HK-2 (cell line): ENCODE results near the gene TUBB1.
A peak's percentile ranks its signal among the peaks of the same experiment; 100 is the strongest.
"Not testable (repeated sequence)": the region's sequence is repeated elsewhere in the genome, so short reads cannot be mapped to it uniquely, and the experiment has no call there.

Experiments used
- DNase-seq: peaks from one replicate; pipeline ENCODE4 v3.0.0-alpha.2; 2018; ENCODE audit not compliant: unreplicated experiment

The TUBB1 gene

DNA sequence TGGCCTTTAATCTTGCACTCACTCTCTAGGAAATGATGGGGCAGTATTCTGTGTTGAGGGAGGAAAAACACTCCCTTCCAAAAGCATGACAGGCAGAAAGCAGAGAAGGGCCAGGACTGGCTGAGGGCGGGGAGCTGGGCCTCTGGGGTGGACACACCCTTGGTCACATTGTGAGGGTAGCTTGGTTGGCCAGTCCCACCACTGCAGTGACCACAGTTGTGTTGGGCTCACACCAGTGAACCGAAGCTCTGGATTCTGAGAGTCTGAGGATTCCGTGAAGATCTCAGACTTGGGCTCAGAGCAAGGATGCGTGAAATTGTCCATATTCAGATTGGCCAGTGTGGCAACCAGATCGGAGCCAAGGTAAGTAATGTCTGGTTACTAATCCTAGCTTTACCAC, at the start of gene TUBB1:
TSS of gene TUBB1 (plus strand) at position 213 of the 400 bp plus-strand sequence. CDS start at position 307, 94 bp downstream.
- DNase-seq: no peak

- no peak for DNase-seq
Measured at GRCh38 chr20:58969439-58969838, 49.8 kb upstream of the TUBB1 start.

DNA sequence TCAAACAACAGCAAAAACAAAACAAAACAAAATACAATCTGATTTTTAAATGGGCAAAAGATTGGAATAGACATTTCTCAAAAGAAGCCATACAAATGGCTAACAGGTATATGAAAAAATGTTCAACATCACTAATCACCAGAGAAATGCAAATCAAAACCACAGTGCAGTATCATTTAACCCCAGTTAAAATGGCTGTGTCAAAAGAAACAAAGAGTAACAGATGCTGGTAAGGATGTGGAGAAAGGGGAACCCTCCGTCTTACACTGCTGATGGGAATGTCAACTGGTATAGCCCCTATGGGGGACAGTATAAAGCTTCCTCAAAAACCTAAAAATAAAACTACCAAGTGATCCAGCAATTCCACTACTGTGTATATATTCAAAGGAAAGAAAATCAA, 49.1 kb upstream of the TUBB1 start:
- no peak for DNase-seq

- no peak for DNase-seq
Measured at GRCh38 chr20:58971429-58971828, 47.8 kb upstream of the TUBB1 start.

DNA sequence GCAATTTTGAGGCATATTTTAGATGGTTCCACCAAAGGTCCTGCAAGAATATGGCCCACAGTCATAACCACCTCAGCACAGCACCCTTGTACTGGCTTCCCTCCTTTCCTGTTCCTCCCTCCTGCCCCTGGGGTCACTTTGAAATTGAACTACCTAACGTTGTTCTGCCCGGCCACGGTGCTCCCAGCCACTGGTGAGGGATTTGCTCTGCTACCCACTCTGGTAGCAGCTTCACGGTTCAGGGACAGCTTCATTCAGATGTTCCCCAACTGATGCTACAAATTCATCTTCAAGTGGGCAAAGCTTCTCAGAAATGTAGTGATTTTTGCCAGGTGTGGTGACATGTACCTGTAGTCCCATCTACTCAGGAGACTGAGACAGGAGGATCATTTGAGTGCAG, 46.0 kb upstream of the TUBB1 start:
- no peak for DNase-seq

DNA sequence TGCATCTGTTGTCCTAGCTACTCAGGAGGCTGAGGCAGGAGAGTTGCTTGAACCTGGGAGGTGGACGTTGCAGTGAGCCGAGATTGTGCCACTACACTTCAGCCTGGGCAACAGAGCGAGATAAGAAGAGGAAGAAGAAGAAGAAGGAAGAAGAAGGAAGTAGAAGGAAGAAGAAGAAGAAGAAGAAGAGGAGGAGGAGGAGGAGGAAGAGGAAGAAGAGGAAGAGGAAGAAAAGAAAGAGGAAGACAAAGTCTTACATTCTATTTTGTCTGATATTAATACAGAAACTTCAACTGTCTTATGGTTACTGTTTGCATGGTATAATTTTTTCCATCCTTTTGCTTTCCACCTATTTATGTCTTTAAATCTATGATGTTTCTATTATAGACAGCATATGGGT, 45.4 kb upstream of the TUBB1 start:
- no peak for DNase-seq

GRCh38 chr20:58975353-58975752, 43.9 kb upstream of the TUBB1 start:
- no peak for DNase-seq

- DNase-seq: no peak
Measured at GRCh38 chr20:58976061-58976730, 43.0 kb upstream of the TUBB1 start.

DNA sequence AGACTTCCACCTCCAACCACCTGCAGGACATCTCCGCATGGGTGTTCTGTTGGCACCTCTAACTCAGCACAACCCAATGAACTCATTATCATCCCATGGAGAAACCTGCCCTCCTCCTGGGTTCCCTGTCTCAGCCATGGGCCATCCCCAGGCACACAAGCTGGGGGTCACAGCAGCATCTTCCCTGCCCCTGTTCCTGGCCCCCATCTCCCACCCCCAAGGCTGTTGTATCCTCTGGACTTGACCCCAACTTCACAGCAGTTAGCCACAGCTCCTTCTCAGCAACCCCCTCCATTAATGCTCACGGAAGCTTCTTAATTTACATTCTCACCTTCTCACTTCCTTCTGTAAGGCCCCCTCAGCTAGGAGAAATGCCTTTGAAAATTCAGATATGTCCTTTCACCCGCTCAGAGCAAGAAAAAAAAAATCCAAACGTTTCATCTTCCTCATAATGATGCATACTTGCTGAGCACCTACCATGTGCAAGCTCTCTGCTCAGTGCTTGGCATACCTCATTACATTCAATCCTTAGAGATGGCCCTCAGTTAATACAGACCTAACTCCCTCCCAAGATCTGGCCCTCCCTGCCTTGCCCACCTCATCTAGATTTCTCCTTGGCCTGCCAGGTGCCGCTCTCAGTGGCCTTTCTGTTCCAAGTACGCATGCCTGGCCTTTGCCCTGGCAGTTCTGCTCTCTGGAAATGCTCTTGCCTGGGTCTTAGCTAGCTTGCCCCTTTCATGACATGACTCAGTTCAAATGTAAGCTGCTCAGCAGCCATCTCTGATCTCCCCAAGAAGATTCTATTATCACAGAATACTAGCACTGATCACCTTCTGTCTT, 40.7 kb upstream of the TUBB1 start:
- no peak for DNase-seq

- peak; percentile 92 for DNase-seq
Measured at GRCh38 chr20:58980711-58981627, 38.3 kb upstream of the TUBB1 start, which contains the start of gene NELFCD. Gene NELFCD, plus strand, starts transcription at chr20:58981256. Its CDS starts 54 bp downstream, at chr20:58981310.

DNA sequence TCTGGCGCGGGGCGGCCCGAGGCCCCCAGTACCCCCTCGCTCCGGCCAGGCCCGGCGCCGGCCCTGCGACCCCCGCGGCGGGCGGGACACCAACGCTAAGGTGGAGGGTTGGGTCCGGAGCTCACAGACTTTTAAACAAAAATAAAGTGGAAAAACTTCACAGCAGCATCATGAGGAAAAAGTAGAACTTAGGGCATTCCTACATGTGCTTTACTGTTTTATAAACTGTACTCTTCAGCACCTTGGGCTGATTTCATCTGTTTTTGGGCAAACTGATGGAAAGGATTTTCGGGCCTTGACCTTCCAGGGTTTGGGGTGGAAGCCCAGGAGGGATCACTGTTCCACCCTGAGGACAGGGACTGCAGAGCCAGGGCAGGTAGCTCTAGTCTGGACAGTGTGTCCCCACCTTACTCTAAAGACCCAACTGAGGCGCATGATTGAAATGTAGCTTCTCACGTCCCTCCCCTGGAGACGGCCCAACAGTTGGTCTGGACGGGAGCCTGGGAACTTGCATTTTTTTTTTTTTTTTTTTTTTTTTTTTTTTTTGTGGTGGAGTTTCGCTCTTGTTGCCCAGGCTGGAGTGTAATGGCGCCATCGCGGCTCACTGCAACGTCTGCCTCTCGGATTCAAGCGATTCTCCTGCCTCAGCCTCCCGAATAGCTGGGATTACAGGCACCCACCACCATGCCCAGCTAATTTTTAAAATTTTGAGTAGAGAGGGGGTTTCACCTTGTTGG, 37.4 kb upstream of the TUBB1 start:
- no peak for DNase-seq

DNA sequence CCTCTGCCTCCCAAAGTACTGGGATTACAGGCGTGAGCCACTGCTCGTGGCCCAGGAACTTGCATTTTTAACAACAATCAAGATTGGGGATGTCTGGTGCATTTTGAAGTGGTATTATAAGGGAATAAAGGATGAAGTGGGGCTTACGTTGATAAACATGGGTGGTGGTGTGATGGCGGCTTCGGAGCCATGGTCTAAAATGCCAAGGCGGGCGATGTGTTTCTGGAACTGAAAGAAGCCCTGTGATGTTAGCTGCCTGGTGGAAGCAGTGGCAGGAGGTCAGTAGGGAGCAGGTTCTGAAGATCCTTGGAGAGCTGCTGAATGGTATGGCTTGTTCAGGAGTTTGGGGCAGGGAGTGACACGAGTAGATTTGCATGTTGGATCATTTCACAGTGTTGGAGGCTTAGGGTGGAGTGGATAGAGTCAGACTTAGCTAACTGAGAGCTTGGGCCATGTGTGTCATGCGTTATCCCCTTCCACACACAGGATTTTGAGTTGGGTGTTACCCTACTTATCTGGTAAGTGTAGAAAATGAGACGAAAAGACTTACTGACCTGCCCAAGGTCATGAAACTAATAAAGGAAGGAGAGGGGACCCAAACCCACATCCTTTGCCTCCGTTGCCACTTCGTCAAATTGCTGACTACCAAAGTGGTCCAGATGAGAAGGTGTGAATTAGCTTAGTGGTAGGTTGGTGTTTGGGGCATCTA, 36.7 kb upstream of the TUBB1 start:
- DNase-seq: no peak

GRCh38 chr20:58983115-58983468, 36.1 kb upstream of the TUBB1 start:
- not testable (repeated sequence) for DNase-seq

DNA sequence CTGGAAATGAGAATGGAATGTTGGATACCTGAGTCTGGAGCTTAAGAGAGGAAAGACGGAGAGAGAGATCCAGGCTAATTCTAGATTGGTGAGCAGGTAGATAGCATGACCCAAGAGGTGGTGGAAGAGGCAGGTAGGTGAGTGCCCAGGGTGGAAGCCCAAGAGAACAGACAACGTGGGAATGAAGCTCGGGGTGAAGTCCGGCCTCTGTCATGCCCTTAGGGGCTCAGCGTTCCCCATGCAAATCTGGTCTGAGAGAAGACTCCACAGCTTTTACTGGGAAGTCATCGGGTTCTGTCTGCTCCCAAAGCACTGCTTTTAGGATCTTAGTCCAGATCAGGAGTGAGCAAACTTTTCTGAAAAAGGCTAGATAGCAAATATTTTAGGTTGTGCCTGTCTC, 34.5 kb upstream of the TUBB1 start:
- no peak for DNase-seq

- no peak for DNase-seq
Measured at GRCh38 chr20:58985656-58986055, 33.6 kb upstream of the TUBB1 start.

DNA sequence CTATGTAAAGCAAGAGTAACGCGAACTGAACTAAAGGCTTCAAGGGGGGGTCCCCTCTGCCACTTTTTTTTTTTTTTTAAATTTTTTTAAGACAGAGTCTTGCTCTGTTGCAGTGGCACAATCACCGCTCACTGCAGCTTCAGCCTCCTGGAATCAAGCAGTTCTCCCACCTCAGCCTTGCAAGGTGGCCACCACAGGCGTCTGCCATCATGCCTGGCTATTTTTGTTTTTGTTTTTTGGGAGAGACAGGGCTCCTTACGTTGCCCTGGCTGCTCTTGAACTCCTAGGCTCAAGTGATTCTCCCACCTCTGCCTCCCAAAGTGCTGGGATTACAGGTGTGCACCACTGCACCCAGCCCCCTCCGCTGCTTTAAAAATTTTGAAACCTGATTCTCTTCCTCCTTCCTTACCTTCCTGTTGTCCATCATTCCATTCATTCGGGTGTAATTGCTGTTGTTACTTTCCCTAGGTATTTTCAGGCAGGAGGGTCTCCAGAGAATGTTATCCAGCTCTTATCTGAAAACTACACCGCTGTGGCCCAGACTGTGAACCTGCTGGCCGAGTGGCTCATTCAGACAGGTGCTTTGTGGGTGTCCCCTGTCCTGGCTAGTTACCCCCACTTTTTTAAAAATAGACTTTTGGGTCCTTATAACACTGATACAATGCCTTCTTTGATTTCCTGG, 32.8 kb upstream of the TUBB1 start:
- DNase-seq: no peak

- no peak for DNase-seq
Measured at GRCh38 chr20:58986968-58987517, 32.2 kb upstream of the TUBB1 start.

GRCh38 chr20:58987790-58988564, 31.3 kb upstream of the TUBB1 start:
- DNase-seq: no peak

- DNase-seq: no peak
Measured at GRCh38 chr20:58988565-58988882, 30.7 kb upstream of the TUBB1 start.
